Activated CD4-positive, alpha-beta memory T cell treated with anti-CD3 and anti-CD28 coated beads for 36 hours (primary cell): ENCODE results near the gene FGF1. TPM values are rescaled to one million over a fixed set of nuclear protein-coding genes. Genes with fewer than 3 reads are reported as not detected.

ENCODE experiments used
- CTCF ChIA-PET: fragments of 350-600 bp; sonication (Branson Sonifier 250); formaldehyde crosslinking; loops from one replicate; lab custom pipeline; 2021; ENCODE audit warnings: antibody characterized with exemption, inconsistent platforms; lab: Charles Lee
- POLR2A ChIA-PET: fragments of 350-600 bp; sonication (Branson Sonifier 250); formaldehyde crosslinking; loops from one replicate; lab custom pipeline; 2021; ENCODE audit warnings: antibody characterized with exemption; lab: Charles Lee
- DNase-seq: peaks from one replicate; pipeline ENCODE4 v3.0.0-alpha.2; 2020
- H3K27ac Mint-ChIP-seq: one replicate; pipeline ENCODE4 v1.8.0; 2021; ENCODE audit warnings: mixed read lengths
- H3K27me3 Mint-ChIP-seq: one replicate; pipeline ENCODE4 v1.8.0; 2021; ENCODE audit warnings: mixed read lengths
- H3K36me3 Mint-ChIP-seq: one replicate; pipeline ENCODE4 v1.8.0; 2021; ENCODE audit warnings: mixed read lengths
- H3K4me1 Mint-ChIP-seq: one replicate; pipeline ENCODE4 v1.8.0; 2021; ENCODE audit warnings: low read depth, mixed read lengths
- H3K4me3 Mint-ChIP-seq: one replicate; pipeline ENCODE4 v1.8.0; 2021; ENCODE audit warnings: mild to moderate bottlenecking, mixed read lengths
- H3K9me3 Mint-ChIP-seq: one replicate; pipeline ENCODE4 v1.8.0; 2021; ENCODE audit warnings: mixed read lengths
- intact Hi-C: fragments of 100-400 bp; cut with micrococcal nuclease; formaldehyde crosslinking; loops from one replicate; pipeline ENCODE4 v1.15.1; 2023
- total RNA-seq, 2 experiments: library from RNA; stranded (reverse); gene quantifications; one replicate each; pipeline ENCODE4 v1.2.3, GENCODE V29; 2021

Gene FGF1
- total RNA-seq, 2 experiments from 2014 or later, result not detected

GRCh38 chr5:142679744-142680143, 6.1 kb downstream of the FGF1 start:
- ChIA-PET POLR2A (no interaction called here), CTCF (no interaction called here)
- Mint-ChIP-seq H3K27ac (no peak overlapping the region), H3K4me1 (no peaks in the 10 kb centered on the region), H3K27me3 (no peaks in the 10 kb centered on the region), H3K4me3 (no peak overlapping the region), H3K9me3 (no peaks in the 10 kb centered on the region), H3K36me3 (no peaks in the 10 kb centered on the region)
- no peak for DNase-seq
- intact Hi-C loops, result no loop called here

- H3K36me3 Mint-ChIP-seq, result no peaks in the 10 kb centered on the region
- CTCF ChIA-PET, result no interaction called here
These were observed 7.4 kb downstream of the FGF1 start for GRCh38 chr5:142678529-142678928.

DNA sequence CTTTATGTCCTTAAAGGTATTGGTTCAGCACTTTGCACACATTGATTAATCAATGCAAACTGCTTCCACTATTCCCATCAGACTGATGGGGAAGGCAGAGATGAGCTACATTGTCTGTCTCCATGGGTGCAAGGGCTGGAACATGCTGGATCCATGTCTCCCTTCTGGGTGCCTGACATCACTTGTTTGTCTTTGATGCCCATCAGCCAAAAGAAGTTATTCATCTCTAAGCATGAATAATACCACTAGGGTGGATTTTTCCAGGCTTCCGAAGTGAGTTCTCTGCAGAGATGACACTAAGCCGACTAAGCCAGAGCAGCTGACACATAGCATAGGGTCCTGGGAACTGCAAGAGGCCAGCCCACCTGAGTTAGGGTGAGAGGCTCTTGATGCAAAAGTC, 8.7 kb downstream of the FGF1 start:
- POLR2A ChIA-PET, result no interaction called here
- CTCF ChIA-PET, result interaction anchor here (1.2 kb wide), 1 partner anchor 36 kb away, joined by 4 read pairs; no protein-coding TSS in a partner anchor
- Mint-ChIP-seq H3K4me3 (no peak overlapping the region), H3K4me1 (no peaks in the 10 kb centered on the region), H3K27ac (no peak overlapping the region), H3K9me3 (no peaks in the 10 kb centered on the region), H3K27me3 (no peaks in the 10 kb centered on the region), H3K36me3 (no peaks in the 10 kb centered on the region)
- intact Hi-C loops, result no loop called here
- no peak for DNase-seq

More at GRCh38 chr5:142678529-142678928, 7.4 kb downstream of the FGF1 start:
- Mint-ChIP-seq H3K4me1 (no peaks in the 10 kb centered on the region), H3K4me3 (no peak overlapping the region), H3K27me3 (no peaks in the 10 kb centered on the region), H3K9me3 (no peaks in the 10 kb centered on the region), H3K27ac (no peak overlapping the region)
- DNase-seq, result no peak
- POLR2A ChIA-PET, result no interaction called here
- intact Hi-C loops, result no loop called here

GRCh38 chr5:142676318-142676717, 9.6 kb downstream of the FGF1 start:
- POLR2A ChIA-PET, result no interaction called here
- Mint-ChIP-seq H3K4me1 (no peaks in the 10 kb centered on the region), H3K9me3 (no peaks in the 10 kb centered on the region), H3K36me3 (no peaks in the 10 kb centered on the region), H3K27ac (no peak overlapping the region), H3K4me3 (no peak overlapping the region), H3K27me3 (no peaks in the 10 kb centered on the region)
- CTCF ChIA-PET, result interaction anchor here (1.2 to 1.5 kb wide), 2 partner anchors 20 to 37 kb away, joined by 4 to 6 read pairs; no protein-coding TSS in a partner anchor
- intact Hi-C loops, result no loop called here
- DNase-seq, result no peak

DNA sequence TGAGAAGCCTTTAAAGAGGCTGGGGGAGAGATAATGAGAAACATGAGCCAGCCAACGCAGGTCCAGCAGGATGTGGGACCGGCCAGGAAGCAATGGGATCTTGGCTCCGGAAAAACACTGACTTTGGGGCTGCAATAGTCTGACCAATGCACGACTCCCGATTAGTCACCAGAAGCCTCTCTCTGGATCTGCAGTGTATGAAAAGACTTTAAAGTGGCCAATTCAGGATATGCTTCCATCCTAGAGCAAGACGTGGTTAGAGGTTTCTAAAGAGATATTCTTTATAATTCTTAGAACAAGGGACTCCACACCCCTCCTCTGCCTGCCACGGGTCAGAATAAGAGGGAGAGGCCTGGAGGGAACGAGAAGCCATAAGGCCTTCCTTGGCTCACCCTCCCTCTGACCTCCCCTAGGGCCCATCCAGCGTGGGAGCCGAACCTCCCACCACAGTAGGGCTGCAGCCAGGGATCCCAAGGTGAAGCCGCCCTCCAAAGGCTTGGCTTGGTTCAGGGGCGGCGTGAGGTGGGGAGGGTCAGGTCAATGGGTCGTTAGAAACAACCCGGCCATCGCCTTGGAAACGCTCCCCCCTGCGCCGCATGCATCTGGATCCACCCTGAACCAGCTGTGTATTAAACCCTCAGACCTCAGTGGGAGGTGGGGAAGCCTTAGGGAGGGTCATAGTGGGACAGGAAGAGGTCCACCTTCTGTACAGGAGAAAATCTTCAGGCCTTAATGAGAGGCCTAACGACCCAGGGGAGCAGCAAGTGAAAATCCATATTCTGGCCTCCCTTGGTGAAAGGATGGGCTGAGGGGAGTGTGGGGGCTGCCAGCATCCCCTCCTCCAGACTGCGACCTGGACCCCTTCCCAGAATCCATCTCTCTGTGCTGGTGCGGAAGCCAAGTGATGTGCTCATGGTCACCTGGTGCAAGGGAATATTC, 11.1 kb downstream of the FGF1 start:
- intact Hi-C loops, result no loop called here

GRCh38 chr5:142671801-142672200, 14.1 kb downstream of the FGF1 start:
- no peaks in the 10 kb centered on the region for H3K4me1 Mint-ChIP-seq
- H3K27me3 Mint-ChIP-seq, result no peaks in the 10 kb centered on the region
- no peaks in the 10 kb centered on the region for H3K36me3 Mint-ChIP-seq
- no peak overlapping the region for H3K27ac Mint-ChIP-seq
- ChIA-PET POLR2A (no interaction called here), CTCF (interaction anchor here (0.8 to 1.2 kb wide), 2 partner anchors 27 to 41 kb away, joined by 4 to 5 read pairs; no protein-coding TSS in a partner anchor)
- H3K4me3 Mint-ChIP-seq, result no peak overlapping the region
- intact Hi-C loops, result no loop called here
- DNase-seq, result no peak
- H3K9me3 Mint-ChIP-seq, result no peaks in the 10 kb centered on the region

More for the DNA sequence above, 11.1 kb downstream of the FGF1 start:
- Mint-ChIP-seq H3K27me3 (no peaks in the 10 kb centered on the region), H3K36me3 (no peaks in the 10 kb centered on the region), H3K9me3 (no peaks in the 10 kb centered on the region), H3K27ac (no peak overlapping the region), H3K4me3 (no peak overlapping the region), H3K4me1 (no peaks in the 10 kb centered on the region)
- no peak for DNase-seq
- ChIA-PET POLR2A (no interaction called here), CTCF (no interaction called here)

GRCh38 chr5:142671266-142671665, 14.6 kb downstream of the FGF1 start:
- ChIA-PET POLR2A (no interaction called here), CTCF (interaction anchor here (0.8 to 1.2 kb wide), 2 partner anchors 28 to 42 kb away, joined by 4 to 5 read pairs; no protein-coding TSS in a partner anchor)
- Mint-ChIP-seq H3K27ac (no peak overlapping the region), H3K27me3 (no peaks in the 10 kb centered on the region), H3K9me3 (no peaks in the 10 kb centered on the region), H3K36me3 (no peaks in the 10 kb centered on the region), H3K4me3 (no peak overlapping the region), H3K4me1 (no peaks in the 10 kb centered on the region)
- intact Hi-C loops, result no loop called here
- DNase-seq, result no peak

DNA sequence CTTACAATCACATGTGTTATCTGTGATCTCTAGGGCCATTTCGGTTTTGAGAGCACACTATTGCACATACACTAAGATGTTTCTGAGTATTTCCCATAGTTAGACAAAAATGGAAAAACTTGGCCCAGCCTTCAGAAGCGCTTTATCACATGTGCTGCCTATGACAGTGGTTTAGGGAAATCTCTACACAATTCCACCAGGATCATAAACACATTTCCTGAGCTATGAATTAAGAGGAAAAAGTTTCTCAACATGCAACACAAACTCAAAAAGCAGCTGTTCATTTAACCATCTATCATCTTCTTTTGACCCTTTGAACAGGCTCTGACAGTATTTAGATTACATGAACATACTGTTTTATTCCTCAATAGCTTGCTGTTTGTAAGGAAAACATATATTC, 15.1 kb downstream of the FGF1 start:
- no peak for DNase-seq
- ChIA-PET POLR2A (no interaction called here), CTCF (interaction anchor here (1.2 kb wide), 1 partner anchor 42 kb away, joined by 4 read pairs; no protein-coding TSS in a partner anchor)
- intact Hi-C loops, result no loop called here
- Mint-ChIP-seq H3K36me3 (no peaks in the 10 kb centered on the region), H3K27ac (no peak overlapping the region), H3K4me1 (no peaks in the 10 kb centered on the region), H3K27me3 (no peaks in the 10 kb centered on the region), H3K4me3 (no peak overlapping the region), H3K9me3 (no peaks in the 10 kb centered on the region)

- CTCF ChIA-PET, result interaction anchor here (3.5 kb wide), 1 partner anchor 15 kb away, joined by 18 read pairs; no protein-coding TSS in a partner anchor
- Mint-ChIP-seq H3K27ac (no peak overlapping the region), H3K4me1 (no peaks in the 10 kb centered on the region), H3K36me3 (no peaks in the 10 kb centered on the region), H3K9me3 (no peaks in the 10 kb centered on the region), H3K4me3 (no peak overlapping the region), H3K27me3 (no peaks in the 10 kb centered on the region)
- intact Hi-C loops, result no loop called here
- no peak for DNase-seq
- POLR2A ChIA-PET, result no interaction called here
These were observed 16.4 kb downstream of the FGF1 start for GRCh38 chr5:142669477-142669876.

- intact Hi-C loops, result no loop called here
- Mint-ChIP-seq H3K4me3 (no peak overlapping the region), H3K9me3 (no peaks in the 10 kb centered on the region), H3K4me1 (no peaks in the 10 kb centered on the region), H3K36me3 (no peaks in the 10 kb centered on the region), H3K27me3 (no peaks in the 10 kb centered on the region), H3K27ac (no peak overlapping the region)
- no peak for DNase-seq
- ChIA-PET CTCF (interaction anchor here (1.0 to 3.5 kb wide), 4 partner anchors 9 to 45 kb away, joined by 3 to 18 read pairs (median 4); no protein-coding TSS in a partner anchor), POLR2A (no interaction called here)
These were observed 17.6 kb downstream of the FGF1 start for GRCh38 chr5:142668336-142668735.

- no peaks in the 10 kb centered on the region for H3K27me3 Mint-ChIP-seq
- no peaks in the 10 kb centered on the region for H3K4me1 Mint-ChIP-seq
- H3K9me3 Mint-ChIP-seq, result no peaks in the 10 kb centered on the region
- no peak overlapping the region for H3K27ac Mint-ChIP-seq
- ChIA-PET POLR2A (no interaction called here), CTCF (interaction anchor here (1.0 to 3.5 kb wide), 4 partner anchors 8 to 45 kb away, joined by 3 to 18 read pairs (median 4); no protein-coding TSS in a partner anchor)
- no peak for DNase-seq
- no peak overlapping the region for H3K4me3 Mint-ChIP-seq
- no peaks in the 10 kb centered on the region for H3K36me3 Mint-ChIP-seq
- intact Hi-C loops, result no loop called here
These were observed 18.1 kb downstream of the FGF1 start for GRCh38 chr5:142667831-142668230.

DNA sequence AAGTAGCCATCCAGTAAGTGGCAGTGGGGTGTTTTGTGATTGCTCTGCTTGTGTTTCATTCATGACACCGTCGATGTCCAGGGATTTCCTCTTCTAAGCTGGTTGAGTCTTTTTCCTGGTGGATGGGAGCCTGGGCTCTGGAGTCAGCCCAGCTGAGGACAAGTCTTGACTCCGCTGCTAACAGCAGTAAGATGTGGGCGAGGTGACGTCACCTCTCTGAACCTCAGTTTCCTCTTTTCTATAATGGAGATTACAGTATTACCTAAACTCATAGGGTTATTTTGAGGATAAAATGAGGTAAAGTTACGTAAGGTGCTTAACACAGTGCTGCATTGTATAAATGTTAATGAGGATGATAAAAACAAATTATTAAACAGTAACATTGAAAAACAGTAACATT, 21.3 kb downstream of the FGF1 start:
- Mint-ChIP-seq H3K27ac (no peak overlapping the region), H3K4me3 (no peak overlapping the region), H3K4me1 (no peaks in the 10 kb centered on the region), H3K27me3 (peaks cover 2% of the 10 kb centered on the region), H3K36me3 (no peaks in the 10 kb centered on the region), H3K9me3 (no peaks in the 10 kb centered on the region)
- intact Hi-C loops, result no loop called here
- DNase-seq, result no peak
- ChIA-PET POLR2A (no interaction called here), CTCF (interaction anchor here (1.5 kb wide), 1 partner anchor 9 kb away, joined by 7 read pairs; no protein-coding TSS in a partner anchor)
